Measurements from ENCODE around the gene LGALS9.

Gene LGALS9

DNA sequence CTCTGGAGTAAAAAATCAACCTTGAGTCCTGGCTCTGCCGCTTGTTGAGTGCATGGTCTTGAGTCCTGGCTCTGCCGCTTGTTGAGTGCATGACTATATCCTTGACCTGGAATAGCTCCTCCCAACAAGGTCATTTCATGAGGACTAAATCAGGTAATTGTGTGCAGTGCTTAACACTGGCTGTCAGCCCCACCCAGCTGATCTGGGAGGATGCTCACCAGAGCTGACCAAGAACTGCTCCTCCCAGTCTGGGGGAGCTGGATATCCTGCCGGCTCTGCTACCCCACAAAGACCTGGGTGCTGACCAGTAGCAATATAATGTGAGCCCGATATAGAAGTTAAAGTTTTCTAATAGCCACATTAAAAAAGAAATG is 20.7 kb upstream of the LGALS9 start:
- Histone ChIP-seq H3K4me3 (ENCODE audit: low read depth, low read length) (no peak overlapping the region), H3K27me3 (ENCODE audit: insufficient read depth, low read depth, severe bottlenecking) (no peaks in the 10 kb centered on the region), H3K9me3 (ENCODE audit: severe bottlenecking) (no peaks in the 10 kb centered on the region), H3K36me3 (peaks cover 89% of the 10 kb centered on the region), H3K27ac (no peak overlapping the region)
- TF ChIP-seq, protein P1, sequence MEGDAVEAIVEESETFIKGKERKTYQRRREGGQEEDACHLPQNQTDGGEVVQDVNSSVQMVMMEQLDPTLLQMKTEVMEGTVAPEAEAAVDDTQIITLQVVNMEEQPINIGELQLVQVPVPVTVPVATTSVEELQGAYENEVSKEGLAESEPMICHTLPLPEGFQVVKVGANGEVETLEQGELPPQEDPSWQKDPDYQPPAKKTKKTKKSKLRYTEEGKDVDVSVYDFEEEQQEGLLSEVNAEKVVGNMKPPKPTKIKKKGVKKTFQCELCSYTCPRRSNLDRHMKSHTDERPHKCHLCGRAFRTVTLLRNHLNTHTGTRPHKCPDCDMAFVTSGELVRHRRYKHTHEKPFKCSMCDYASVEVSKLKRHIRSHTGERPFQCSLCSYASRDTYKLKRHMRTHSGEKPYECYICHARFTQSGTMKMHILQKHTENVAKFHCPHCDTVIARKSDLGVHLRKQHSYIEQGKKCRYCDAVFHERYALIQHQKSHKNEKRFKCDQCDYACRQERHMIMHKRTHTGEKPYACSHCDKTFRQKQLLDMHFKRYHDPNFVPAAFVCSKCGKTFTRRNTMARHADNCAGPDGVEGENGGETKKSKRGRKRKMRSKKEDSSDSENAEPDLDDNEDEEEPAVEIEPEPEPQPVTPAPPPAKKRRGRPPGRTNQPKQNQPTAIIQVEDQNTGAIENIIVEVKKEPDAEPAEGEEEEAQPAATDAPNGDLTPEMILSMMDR (IDR thresholded peaks at IDR 0.05; ENCODE audit: low read depth, low read length) = no peak
- DNase-seq = no peak

DNA sequence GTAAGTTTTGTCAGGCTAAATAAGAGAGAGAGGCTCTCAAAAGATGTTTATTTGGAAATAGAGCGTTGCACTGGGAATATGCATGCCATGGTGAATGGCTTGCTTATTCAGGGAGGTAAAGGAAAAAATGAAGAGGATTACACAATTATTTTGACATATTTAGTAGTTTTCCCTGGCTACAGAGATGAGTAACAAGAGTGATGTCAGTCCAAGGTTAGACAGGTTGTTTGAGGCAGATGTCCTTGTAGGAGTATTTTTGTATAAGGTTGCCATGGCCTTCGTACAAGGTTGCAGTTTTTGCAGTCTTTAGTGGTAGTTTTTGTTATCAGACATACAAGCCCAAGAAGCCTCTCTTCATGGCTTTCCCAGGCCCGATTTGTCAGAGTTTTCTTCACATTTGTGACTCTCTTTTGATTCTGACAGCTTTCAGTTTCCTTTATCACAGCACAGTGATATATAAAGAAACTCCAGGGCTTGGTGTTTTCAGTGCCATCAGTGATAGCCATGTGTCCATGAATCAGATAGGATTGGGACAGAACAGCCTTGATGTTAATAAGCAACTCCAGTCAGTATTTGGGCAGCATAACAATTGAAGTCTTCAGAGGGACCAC is 18.7 kb upstream of the LGALS9 start:
- DNase-seq = no peak

DNA sequence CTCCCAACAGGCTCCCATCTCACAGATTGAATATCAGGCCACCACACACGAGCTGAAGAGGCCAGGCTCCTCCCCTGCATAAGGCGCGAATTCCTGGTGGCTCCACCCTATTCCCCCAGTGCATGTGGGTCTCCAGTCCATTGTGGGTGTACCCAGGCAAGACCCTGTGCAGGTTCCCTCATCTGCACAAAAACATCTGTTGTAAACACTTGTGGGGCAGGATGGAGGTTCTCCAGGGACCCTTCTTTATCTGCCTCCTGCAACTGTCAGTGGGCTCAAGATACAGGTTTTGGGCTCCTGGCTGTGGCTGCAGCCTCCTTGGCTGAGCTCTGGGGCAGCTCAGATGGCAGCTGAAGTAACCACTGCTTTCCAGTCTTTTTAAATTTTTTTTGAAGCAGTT is 17.6 kb upstream of the LGALS9 start:
- no peak for DNase-seq
- Histone ChIP-seq H3K9me3 (ENCODE audit: severe bottlenecking) (no peaks in the 10 kb centered on the region), H3K27ac (no peak overlapping the region), H3K36me3 (peaks cover 92% of the 10 kb centered on the region), H3K4me3 (ENCODE audit: low read depth, low read length) (no peak overlapping the region), H3K27me3 (ENCODE audit: insufficient read depth, low read depth, severe bottlenecking) (no peaks in the 10 kb centered on the region)
- TF ChIP-seq, protein P1 (IDR thresholded peaks at IDR 0.05; ENCODE audit: low read depth, low read length) = no peak

More for the DNA sequence above, 18.7 kb upstream of the LGALS9 start:
- TF ChIP-seq, protein P1 (IDR thresholded peaks at IDR 0.05; ENCODE audit: low read depth, low read length) = no peak
- Histone ChIP-seq H3K9me3 (ENCODE audit: severe bottlenecking) (no peaks in the 10 kb centered on the region), H3K36me3 (peaks cover 92% of the 10 kb centered on the region), H3K27ac (no peak overlapping the region), H3K27me3 (ENCODE audit: insufficient read depth, low read depth, severe bottlenecking) (no peaks in the 10 kb centered on the region), H3K4me3 (ENCODE audit: low read depth, low read length) (no peak overlapping the region)

DNA sequence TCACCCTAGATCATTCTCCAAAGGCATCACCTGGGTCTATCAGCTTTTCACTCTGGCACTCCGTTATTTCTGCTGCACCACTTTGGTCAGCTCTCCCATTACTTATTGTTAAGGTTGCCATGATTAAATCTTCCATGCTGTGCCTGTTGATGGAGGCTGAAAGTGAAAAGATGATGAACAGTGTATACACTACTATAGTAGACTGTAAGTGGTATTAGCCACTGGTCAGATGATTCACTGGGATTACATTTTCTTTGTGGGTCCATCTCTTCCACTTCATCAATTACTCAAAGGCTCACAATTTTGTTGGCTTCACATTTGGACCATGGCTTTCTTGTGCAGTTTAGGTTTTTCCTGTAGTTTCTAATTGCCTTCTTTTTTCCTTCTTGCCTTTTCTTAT is 15.9 kb upstream of the LGALS9 start:
- H3K27me3 ChIP-seq (ENCODE audit: insufficient read depth, low read depth, severe bottlenecking) = no peaks in the 10 kb centered on the region
- no peaks in the 10 kb centered on the region for H3K9me3 ChIP-seq (ENCODE audit: severe bottlenecking)
- no peak overlapping the region for H3K4me3 ChIP-seq (ENCODE audit: low read depth, low read length)
- TF ChIP-seq, protein P1 (IDR thresholded peaks at IDR 0.05; ENCODE audit: low read depth, low read length) = no peak
- DNase-seq = no peak
- H3K27ac ChIP-seq = no peak overlapping the region
- H3K36me3 ChIP-seq = peaks cover 81% of the 10 kb centered on the region

DNA sequence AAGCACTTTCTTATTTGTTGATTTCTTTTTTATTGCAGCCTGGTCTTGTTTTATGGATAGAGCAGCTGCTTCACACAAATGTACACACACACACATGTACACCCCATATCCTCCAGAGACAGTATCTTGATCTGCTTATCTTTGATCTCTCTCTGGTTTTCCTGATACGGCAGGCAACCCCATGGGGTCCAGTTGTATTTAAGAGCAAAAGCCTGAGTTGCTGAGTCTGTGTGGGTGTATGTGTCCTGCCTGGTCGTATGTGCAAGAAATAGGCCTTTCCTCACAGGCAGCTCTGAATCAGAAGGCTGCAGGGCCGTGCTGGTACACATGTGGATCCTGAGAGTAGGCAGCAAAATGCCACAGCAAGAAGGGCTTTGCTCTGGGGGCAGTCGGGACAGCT is 14.6 kb upstream of the LGALS9 start:
- Histone ChIP-seq H3K27me3 (ENCODE audit: insufficient read depth, low read depth, severe bottlenecking) (no peaks in the 10 kb centered on the region), H3K9me3 (ENCODE audit: severe bottlenecking) (no peaks in the 10 kb centered on the region), H3K36me3 (peaks cover 81% of the 10 kb centered on the region), H3K27ac (no peak overlapping the region), H3K4me3 (ENCODE audit: low read depth, low read length) (no peak overlapping the region)
- DNase-seq = no peak
- TF ChIP-seq, protein P1 (IDR thresholded peaks at IDR 0.05; ENCODE audit: low read depth, low read length) = no peak

DNA sequence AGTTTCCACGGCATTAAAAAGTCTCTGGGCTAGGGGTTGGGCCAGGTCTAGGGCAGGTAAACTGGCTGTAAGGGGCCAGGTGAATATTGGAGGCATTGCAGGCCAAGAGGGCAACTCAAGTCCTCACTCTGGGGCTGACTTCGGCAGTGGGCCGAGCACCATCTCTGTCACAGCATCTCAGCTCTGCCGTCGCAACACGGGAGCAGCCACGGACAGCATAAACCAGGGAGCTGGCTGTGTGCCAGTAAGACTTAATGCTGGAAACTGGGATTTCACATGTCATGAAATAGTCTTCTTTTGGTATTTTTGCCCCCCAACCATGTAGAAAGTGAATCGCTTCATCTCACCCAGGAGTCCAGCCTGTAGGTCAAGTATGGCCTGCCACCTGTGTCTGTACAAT is 12.6 kb upstream of the LGALS9 start:
- Histone ChIP-seq H3K36me3 (peaks cover 83% of the 10 kb centered on the region), H3K27ac (no peak overlapping the region), H3K27me3 (ENCODE audit: insufficient read depth, low read depth, severe bottlenecking) (no peaks in the 10 kb centered on the region), H3K9me3 (ENCODE audit: severe bottlenecking) (no peaks in the 10 kb centered on the region), H3K4me3 (ENCODE audit: low read depth, low read length) (no peak overlapping the region)
- TF ChIP-seq, protein P1 (IDR thresholded peaks at IDR 0.05; ENCODE audit: low read depth, low read length) = no peak
- DNase-seq = no peak
